AG04450 (cell line): ENCODE measurements around the gene ST6GALNAC2. TPM values are rescaled to one million over a fixed set of nuclear protein-coding genes. Genes with fewer than 3 reads are reported as not detected.
"Not testable (repeated sequence)": the region's sequence is repeated elsewhere in the genome, so short reads cannot be mapped to it uniquely, and the experiment has no call there.

Experiments
- CTCF ChIA-PET: fragments of 300-600, 350-600 bp; formaldehyde crosslinking; extraction: SDS; loops from one replicate; lab custom pipeline; 2022; ENCODE audit warnings: antibody characterized with exemption, inconsistent platforms; lab: Charles Lee
- POLR2A ChIA-PET: fragments of 350-600 bp; formaldehyde crosslinking; extraction: SDS; loops from one replicate; lab custom pipeline; 2021; ENCODE audit warnings: antibody characterized with exemption, inconsistent platforms; lab: Yijun Ruan, JAX
- DNase-seq: peaks from one replicate; pipeline ENCODE4 v3.0.0-alpha.2; 2011; ENCODE audit warnings: low read depth, low spot score
- H3K27ac ChIP-seq: one replicate; pipeline ENCODE4 v1.5.1; 2012; ENCODE audit warnings: low read depth, low read length, control low read depth
- H3K27me3 ChIP-seq: one replicate; pipeline ENCODE4 v1.6.0; 2012; ENCODE audit warnings: low read length; ENCODE audit not compliant: control insufficient read depth, insufficient read depth
- H3K4me3 ChIP-seq: 2 replicates; pipeline ENCODE4 v1.5.1; 2011; ENCODE audit warnings: mild to moderate bottlenecking, low read depth, low read length, control low read depth
- H3K9me3 ChIP-seq: 2 replicates; pipeline ENCODE4 v1.5.1; 2012; ENCODE audit warnings: low read length; ENCODE audit not compliant: control insufficient read depth, insufficient read depth
- CTCF ChIP-seq: IDR thresholded peaks from 2 replicates; pipeline ENCODE4 v1.5.1; 2011; ENCODE audit warnings: low read depth, low read length, control low read depth, inconsistent platforms
- polyA plus RNA-seq: library from polyadenylated mRNA; depleted of rRNA; stranded (reverse); fragments of >200 nt; gene quantifications from 2 replicates; pipeline ENCODE4 v1.2.3, GENCODE V29; 2011

ST6GALNAC2 gene
- polyA plus RNA-seq, 1 experiment = 0.36 TPM

- Histone ChIP-seq H3K9me3 (peaks cover 9% of the 10 kb centered on the region; the same call in 1 of the 2 replicates), H3K27me3 (no peaks in the 10 kb centered on the region), H3K27ac (no peak overlapping the region), H3K4me3 (no peak overlapping the region)
- no peak for DNase-seq
- TF ChIP-seq CTCF = no peak
- POLR2A ChIA-PET = no interaction called here
- CTCF ChIA-PET = interaction anchor here (0.6 to 1.8 kb wide), 3 partner anchors 10 to 47 kb away, joined by 3 to 5 read pairs (median 3); no protein-coding TSS in a partner anchor
Observed at GRCh38 chr17:76612977-76613851, 27.6 kb upstream of the ST6GALNAC2 start.

- ChIA-PET CTCF (interaction anchor here (0.6 to 1.9 kb wide), 2 partner anchors 12 to 46 kb away, joined by 3 to 10 read pairs; no protein-coding TSS in a partner anchor), POLR2A (no interaction called here)
- H3K4me3 ChIP-seq = no peak overlapping the region
- H3K27me3 ChIP-seq = no peaks in the 10 kb centered on the region
- no peak overlapping the region for H3K27ac ChIP-seq
- no peak for TF ChIP-seq CTCF
- peaks cover 9% of the 10 kb centered on the region; the same call in 1 of the 2 replicates for H3K9me3 ChIP-seq
- no peak for DNase-seq
Observed at GRCh38 chr17:76612465-76612864, 26.8 kb upstream of the ST6GALNAC2 start.

GRCh38 chr17:76611758-76612157 lies 26.1 kb upstream of the ST6GALNAC2 start:
- peaks cover 9% of the 10 kb centered on the region; the same call in 1 of the 2 replicates for H3K9me3 ChIP-seq
- no peak overlapping the region for H3K27ac ChIP-seq
- TF ChIP-seq CTCF = no peak
- H3K4me3 ChIP-seq = no peak overlapping the region
- DNase-seq = no peak
- no peaks in the 10 kb centered on the region for H3K27me3 ChIP-seq
- ChIA-PET CTCF (interaction anchor here (0.6 to 1.9 kb wide), 2 partner anchors 13 to 26 kb away, joined by 7 to 10 read pairs; no protein-coding TSS in a partner anchor), POLR2A (no interaction called here)

- H3K9me3 ChIP-seq, DNase-seq: not testable (repeated sequence)
Observed at GRCh38 chr17:76611080-76611749, 25.6 kb upstream of the ST6GALNAC2 start.

GRCh38 chr17:76606685-76607084 lies 21.0 kb upstream of the ST6GALNAC2 start:
- DNase-seq, H3K27ac ChIP-seq, H3K27me3 ChIP-seq, H3K4me3 ChIP-seq, H3K9me3 ChIP-seq, POLR2A ChIA-PET: not testable (repeated sequence)
- CTCF ChIA-PET = interaction anchor here (0.6 kb wide), 1 partner anchor 17 kb away, joined by 4 read pairs; no protein-coding TSS in a partner anchor

More at GRCh38 chr17:76611080-76611749, 25.6 kb upstream of the ST6GALNAC2 start:
- POLR2A ChIA-PET, H3K27ac ChIP-seq, H3K4me3 ChIP-seq, H3K27me3 ChIP-seq: not testable (repeated sequence)
- CTCF ChIA-PET = interaction anchor here (1.9 kb wide), 1 partner anchor 13 kb away, joined by 10 read pairs; no protein-coding TSS in a partner anchor
